Measurements from ENCODE around the gene PFDN4.

PFDN4 gene

DNA sequence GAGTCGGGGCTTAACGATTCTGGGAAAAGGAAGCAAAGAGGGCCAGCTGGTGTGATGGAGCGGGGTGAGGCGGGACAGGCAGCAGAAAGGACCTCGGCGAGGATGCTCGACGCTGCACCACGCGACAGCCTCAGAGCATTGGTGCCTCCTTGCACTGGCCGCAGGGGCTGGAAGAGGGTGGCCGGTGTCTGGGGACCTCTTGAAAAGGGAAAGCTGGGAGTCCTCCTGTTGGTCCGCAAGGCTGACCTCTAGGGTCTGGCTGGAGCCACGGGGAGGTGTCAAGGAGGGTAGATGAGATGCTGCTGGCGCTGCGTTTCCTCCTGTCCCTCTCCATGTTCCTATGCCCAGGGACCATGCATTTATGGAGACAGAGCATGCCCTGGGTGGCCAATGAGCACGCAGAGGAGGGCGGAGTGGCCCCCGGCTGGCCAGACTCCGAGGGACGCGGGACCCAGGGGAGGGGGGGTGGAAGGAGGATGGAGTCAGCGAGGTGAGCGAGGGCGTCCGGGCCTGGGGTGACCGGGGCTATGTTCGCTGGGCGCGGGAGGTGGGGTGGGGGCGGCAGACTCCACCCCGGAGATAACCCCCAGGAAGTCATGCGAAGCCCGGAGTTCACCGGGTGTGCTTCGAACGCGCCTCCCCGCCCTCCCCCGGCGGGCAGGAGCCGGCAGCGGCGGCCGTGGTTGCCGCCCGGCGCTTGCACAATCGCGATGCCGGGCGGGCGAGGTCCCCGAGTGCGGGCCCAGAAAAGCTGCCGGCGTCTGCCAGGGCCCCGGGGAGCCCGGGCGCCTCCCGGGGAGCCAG is 34.0 kb upstream of the PFDN4 start, which contains the start of gene CYP24A1:
CYP24A1 (minus strand) TSS at position 334 of the 804 bp plus-strand sequence. CDS start 407 bp downstream, outside the sequence.
- no peak for DNase-seq (ENCODE audit: low spot score)

DNA sequence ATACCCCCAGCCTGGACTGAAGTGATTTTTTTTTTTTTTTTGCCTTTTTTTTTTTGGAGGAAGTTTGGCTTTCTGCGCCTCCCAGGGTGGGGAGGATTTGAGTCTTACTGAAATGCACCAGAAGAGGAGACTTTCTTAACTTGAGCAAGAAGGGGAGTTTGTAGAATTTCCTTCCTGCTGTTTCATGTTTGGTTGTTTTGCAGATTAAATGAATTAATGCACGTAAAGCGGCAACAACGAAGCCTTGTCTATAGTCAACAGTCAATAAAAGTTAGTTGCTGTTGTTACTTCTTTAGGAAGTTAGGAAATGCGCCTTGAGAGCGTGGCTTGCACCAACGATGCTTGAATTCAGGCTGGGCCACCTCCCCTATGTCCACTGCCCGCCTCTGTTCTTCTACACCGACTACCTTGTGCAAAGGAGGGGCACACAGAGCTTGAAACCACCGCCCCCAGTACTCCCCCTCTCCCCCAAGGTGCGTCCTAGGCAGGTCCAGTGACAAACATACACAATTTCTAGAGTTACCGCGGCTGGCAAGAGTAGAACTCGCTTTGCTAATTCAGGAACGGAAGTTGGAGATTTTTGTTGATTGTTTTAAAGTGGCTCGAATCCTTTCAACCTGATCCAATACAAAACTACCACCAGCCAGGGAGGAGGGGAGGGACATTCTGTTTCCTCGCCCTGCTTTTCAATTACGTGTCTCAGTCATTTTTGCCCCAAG is 33.3 kb upstream of the PFDN4 start:
- DNase-seq (ENCODE audit: low spot score) = no peak

DNA sequence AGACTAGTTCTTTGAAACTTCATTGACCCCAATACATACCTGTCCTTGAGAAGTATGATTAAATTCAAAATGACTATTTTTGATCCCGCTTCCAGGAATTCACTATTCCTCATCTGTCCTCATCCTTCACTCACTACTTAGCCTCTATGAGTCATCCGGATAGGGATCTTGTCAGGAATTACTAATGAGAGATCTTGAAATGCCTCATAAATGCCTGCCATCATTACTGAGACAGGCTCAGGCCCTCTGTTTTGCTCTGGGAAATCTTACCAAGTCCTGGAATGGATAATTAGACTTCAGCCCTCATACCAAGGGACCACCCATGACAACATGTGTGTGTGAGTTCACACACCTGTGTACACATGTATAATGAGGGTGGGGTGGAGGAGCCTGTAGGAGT is 31.3 kb upstream of the PFDN4 start:
- no peak for DNase-seq (ENCODE audit: low spot score)

- no peak for DNase-seq (ENCODE audit: low spot score)
These were observed 30.5 kb upstream of the PFDN4 start for GRCh38 chr20:54177378-54177777.

GRCh38 chr20:54178256-54178655 is 29.6 kb upstream of the PFDN4 start:
- no peak for DNase-seq (ENCODE audit: low spot score)

DNA sequence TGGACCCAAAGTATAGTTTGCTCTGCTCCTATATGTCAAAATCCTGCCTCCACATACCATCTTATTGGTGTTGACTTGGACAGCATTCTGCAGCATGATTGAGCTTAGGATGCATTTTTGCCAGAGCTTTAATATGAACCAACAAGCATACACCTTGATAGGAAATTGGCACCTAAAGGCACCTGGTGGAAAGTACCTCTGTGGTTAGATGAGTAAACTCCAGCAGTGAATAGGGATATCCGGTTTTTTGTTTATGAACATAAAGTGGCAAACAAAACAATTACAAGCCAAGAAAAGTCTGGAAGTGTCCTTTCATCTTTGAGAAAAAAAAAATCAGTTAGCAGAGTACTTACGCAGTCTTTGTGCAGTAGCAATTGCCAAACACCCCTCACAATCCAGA is 27.9 kb upstream of the PFDN4 start:
- DNase-seq (ENCODE audit: low spot score) = no peak

- DNase-seq (ENCODE audit: low spot score) = no peak
These were observed 27.0 kb upstream of the PFDN4 start for GRCh38 chr20:54180931-54181330.

GRCh38 chr20:54184071-54184470 is 23.8 kb upstream of the PFDN4 start:
- no peak for DNase-seq (ENCODE audit: low spot score)

DNA sequence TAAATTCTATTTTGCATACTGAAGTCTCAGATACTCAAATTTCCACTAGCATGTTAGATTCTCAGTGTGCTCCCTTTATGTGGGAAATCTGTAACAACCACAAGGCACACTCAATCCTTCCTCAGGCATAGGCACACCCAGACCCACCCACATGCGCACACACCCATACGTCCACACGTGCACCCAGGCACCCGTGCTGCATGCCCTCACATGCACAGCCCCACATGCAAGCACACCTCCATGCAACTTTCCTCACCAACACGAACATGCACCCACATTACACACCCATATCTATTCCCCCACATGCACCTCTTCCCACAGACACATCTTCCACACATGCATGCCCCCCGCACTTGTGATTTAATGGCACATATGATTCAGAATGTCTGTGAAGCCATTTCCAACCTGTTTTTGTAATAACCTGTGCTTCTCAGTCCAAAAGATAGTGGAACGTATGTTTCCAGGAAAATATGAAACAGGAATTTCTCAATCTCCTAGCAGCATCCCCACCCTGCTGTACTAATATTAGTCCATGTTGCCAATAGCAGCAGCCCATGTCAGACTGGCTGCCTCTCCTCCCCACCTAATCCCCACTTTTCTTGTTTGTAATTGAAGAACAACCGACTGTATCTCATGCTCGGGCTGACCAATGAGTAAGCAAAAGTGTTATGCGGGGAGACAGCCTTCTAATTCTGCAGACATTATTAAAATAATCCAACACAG is 22.8 kb upstream of the PFDN4 start:
- no peak for DNase-seq (ENCODE audit: low spot score)

DNA sequence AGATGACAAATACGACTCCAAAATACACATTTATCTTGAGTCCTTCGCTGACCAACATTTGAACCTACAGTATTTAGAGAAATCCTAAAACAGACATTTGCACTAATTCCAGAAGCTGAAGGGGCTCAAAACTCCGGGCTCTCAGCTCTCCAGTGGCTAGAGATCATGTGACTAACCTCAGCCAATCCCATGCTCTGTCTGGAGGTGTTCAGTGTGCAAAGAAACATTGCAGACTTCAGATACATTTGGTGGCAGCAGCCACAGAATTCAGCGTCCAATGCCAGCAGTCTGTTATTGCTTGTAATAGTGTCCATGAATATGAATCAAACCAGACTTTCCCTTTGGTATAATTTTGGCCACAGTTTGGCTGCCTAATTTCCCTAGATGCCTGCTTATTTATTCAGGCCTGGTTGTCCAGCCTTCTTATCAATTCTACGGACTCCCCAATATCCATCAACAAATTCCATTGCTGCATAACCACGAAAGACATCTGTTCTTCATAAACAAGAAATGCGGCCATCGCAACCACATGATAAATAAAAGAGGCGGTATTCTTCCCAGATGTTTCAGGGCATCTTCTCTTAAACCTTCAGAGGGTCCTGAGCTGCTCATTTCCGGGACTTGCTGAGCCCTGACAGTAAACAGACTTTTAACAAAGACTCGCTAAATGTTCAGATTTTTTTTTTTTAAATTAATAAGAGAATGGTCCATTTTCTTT is 19.6 kb upstream of the PFDN4 start:
- DNase-seq (ENCODE audit: low spot score) = no peak

DNA sequence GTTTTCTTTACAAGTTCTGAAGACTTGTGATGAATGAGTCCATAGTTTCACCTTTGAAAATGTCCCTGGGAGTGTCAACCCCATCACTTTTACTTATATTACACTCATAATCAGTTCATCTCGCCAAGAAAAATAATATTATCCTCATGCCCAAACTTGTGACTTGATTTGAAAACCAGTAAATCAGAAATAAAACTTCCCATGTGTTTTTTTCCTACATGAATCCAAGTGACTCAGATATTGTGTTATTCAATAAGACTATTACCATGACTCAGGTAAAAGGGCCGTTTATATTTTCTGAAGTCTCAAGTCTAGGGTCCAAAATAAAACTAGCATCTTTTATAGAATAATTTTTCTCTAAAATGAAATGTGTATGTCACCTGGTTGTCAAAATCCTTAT is 18.3 kb upstream of the PFDN4 start:
- no peak for DNase-seq (ENCODE audit: low spot score)

GRCh38 chr20:54190217-54190616 is 17.7 kb upstream of the PFDN4 start:
- no peak for DNase-seq (ENCODE audit: low spot score)

GRCh38 chr20:54193817-54194216 is 14.1 kb upstream of the PFDN4 start:
- DNase-seq (ENCODE audit: low spot score) = no peak

DNA sequence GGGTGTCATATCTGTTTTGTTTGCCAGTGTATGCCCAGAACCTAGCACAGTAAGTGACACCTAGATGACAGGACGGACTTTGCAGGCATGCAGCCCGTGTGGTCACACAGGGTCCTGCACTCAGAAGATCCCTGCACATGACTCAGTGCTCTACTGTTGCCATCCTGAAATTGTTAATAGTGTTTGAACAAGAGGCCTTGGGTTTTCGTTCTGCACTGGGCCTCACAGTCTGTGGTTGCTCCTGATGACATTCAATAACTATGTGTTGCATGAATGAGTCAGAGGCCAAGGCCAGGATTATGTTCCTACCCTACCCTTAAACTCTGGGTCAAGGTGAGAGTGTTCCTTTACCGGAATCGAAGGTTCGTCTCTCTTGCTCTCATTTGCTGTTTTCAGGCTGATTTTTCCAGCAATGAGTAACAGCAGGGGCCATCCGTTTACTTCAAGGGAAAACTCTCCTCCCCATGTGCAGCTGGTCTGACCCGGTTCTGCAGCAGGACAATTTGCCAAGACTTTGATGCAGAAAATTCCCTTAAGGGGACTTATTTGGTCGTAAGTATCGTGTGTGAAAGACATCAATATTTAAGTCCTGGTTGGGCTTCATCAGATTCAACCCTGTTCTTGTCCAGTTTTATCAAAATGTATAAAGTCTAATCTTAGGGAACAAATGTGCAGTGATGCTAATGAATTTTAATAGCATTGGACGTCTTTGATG is 13.0 kb upstream of the PFDN4 start:
- no peak for DNase-seq (ENCODE audit: low spot score)

- peak; percentile 7 for DNase-seq (ENCODE audit: low spot score)
These were observed 12.1 kb upstream of the PFDN4 start for GRCh38 chr20:54195483-54196472.

- DNase-seq (ENCODE audit: low spot score) = peak; percentile 24
These were observed 10.0 kb upstream of the PFDN4 start for GRCh38 chr20:54197621-54198604.

DNA sequence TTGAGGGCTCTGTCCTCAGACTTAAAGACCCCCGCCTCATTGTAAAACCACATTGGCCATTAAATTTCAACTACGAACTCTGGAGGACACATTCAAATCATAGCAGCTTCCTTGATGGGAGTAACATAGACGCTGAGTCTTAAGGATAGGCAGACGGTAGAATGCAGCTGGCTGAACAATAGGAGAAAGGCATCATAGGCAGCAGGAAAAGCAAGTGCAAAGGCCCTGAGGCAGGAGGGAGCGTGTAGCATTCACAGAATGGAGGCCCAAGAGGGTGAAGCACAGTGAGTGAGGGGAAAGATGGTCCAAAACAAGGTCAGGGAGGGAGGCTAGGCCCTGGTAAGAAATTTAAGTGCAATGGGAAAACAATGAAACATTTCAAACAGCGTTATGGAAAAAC is 8.6 kb upstream of the PFDN4 start:
- DNase-seq (ENCODE audit: low spot score) = no peak

GRCh38 chr20:54199721-54200176 is 8.1 kb upstream of the PFDN4 start:
- DNase-seq (ENCODE audit: low spot score) = peak; percentile 82
